GM18499 (cell line): Measurements from ENCODE around the gene FCN3.

ENCODE experiments used
- ATAC-seq: cut with Tn5 transposase; IDR thresholded peaks from one replicate; pipeline ENCODE4 v1.9.1; 2021; ENCODE audit warnings: moderate number of reproducible peaks; ENCODE audit not compliant: insufficient read depth, unreplicated experiment

Gene FCN3

DNA sequence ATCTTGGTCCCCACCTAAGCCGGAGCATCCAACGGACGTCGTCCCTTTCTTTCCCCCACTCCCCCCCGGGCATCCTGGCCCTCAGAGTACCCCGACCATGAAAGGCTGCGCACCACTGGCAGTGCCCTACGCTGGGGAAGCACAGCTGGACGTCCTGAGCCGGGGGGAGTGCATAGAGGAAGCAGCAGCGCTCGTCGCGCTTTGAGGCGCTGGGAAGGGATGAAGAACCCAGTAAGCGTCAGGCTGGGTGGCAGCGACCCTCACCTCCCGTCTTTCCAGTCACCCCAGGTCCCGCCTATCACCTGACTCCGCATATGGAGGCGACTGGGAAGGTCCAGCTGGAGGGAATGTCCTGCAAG, 13.6 kb downstream of the FCN3 start:
- no peak for ATAC-seq

- ATAC-seq: no peak
Observed at GRCh38 chr1:27360159-27361043, 14.2 kb downstream of the FCN3 start.

GRCh38 chr1:27359822-27360158, 14.8 kb downstream of the FCN3 start:
- ATAC-seq: no peak

DNA sequence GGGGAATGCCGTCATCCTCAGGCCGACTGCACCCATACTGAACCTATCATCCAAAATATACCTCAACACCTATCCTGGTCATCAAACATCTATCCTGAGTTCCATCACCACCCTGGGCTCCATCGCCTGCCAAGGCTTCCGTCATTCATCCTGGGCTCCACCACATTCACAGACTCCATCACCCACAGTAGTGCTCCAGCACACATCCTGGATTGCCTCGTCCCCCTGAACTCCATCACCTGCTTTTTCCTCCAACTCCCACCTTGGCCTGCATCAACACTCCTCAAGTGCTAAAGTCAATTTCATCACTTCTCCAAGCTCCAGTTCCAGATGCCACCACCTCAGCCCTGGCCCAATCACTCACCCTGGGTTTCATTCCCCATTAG, 15.7 kb downstream of the FCN3 start:
- no peak for ATAC-seq

- ATAC-seq: no peak
Observed at GRCh38 chr1:27358038-27358927, 16.3 kb downstream of the FCN3 start.

DNA sequence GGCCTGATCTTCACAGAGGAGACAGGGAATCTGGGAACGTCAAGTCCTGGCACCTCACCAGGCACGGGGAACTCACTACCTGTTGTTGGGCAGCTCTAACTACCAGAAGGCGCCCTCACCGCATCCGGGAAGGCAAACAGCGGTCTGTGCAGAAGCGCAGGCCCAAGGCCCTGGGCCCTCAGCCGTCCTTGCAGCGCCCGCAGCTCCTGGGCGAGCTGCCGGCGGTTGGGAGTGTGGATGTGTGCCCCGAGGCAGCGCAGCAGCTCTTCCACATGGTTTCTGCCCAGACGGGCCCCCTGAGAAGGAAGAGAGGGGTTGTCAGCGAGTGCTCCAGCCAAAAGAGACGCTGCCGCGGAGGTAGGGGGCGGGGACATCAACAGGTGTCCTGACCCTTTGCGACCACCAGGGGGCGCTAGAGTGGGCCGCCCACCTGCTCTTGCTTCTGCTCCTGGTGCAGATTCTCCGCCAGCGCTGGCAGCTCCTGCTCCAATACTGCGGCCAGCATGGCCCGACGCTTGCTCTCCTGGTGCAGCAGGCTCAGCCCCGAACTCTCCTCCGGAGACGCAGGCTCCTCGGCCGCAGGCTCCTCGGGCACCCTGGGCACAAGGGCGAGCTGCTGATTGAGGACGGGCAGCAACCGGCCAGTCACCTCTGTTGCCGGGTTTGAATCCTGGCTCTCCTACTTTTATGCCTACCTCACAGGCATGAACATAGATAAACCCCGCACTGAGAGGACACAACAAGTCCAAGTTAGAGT, 17.2 kb downstream of the FCN3 start:
- ATAC-seq: no peak

DNA sequence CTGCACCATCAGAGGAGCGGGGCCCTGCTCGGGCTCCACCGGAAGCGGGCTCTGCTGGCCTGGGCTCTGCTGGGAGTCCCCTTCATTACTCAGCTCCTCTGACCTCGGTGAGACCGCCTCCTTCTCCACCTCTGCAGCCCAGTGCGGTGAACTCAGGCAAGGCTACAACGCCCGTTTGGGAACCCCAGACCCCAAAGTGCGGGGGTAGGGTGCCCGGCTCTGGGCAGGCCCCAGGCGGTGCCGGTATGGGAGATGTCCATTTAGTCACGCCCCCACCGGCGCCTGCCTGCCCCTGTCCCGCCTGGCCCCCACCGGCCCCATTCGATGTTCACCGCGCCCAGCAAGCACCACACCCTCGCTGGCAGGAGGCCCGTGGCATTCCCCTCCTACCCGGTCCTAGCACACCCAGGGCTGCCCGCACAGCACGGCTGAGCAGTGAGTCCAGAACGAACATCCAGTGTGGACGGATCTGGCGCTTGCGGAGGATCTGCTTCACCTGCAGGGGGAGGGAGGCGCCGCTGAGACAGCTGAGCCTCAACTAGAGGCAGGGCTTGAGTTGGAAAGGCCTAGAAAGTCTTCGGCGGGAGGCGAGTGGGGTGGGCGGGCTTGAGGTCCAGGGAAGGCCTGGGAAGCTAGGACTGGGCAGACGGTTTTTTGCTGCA, 17.9 kb downstream of the FCN3 start:
- no peak for ATAC-seq

DNA sequence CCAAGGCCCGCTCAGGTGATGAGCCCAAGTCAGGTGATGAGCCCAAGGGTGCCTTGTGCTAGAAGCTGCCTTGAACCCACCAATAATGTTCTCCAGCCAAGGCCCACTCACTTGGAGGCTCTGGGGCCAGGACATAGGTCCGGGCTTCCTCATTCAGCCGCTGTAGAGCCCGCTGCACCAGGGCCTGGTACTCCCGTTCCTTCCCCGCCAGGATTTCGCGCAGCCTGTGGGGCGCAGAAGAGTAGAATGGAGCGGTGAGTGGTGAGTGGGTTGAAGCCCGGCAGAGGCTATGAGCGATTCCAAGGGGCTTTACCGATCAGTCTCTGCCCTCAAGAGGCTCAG, 18.4 kb downstream of the FCN3 start:
- ATAC-seq: no peak

DNA sequence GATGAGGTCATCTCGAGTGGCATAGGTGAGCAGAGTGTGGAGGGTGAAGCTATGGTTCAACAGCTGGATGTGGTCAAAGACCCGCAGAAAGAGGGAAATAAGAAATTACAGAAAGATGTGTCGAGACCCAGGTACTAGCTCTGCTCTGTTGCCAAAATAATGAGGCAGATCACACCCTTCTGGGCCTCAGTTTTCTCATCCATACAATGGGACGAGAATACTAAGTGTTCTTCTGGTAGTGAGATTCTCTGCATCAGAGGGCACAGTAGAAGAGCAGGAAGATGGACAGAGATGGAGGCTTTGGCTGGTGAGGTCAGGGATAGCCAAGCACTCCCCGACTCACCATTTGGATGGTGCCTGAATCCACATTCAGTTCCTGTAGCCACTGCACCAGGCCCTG, 18.9 kb downstream of the FCN3 start:
- ATAC-seq: no peak

- ATAC-seq: no peak
Observed at GRCh38 chr1:27353629-27354028, 21.0 kb downstream of the FCN3 start.

DNA sequence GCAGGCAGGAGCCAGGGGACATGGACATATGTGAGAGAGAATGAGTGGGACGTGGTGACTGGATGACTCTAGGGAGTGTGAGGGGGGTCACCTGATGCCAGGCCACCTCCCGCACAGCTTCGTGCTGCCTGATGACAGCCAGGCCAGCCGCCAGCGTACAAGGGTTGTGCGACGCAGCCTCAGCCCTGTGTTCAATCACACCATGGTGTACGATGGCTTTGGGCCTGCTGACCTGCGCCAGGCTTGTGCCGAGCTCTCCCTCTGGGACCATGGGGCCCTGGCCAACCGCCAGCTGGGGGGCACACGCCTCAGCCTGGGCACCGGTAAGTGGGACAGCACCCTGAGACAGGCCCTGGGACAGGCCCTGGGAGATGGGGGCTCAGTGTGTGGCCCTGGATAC, 21.5 kb downstream of the FCN3 start:
- no peak for ATAC-seq

- no peak for ATAC-seq
Observed at GRCh38 chr1:27351541-27352107, 23.0 kb downstream of the FCN3 start.

DNA sequence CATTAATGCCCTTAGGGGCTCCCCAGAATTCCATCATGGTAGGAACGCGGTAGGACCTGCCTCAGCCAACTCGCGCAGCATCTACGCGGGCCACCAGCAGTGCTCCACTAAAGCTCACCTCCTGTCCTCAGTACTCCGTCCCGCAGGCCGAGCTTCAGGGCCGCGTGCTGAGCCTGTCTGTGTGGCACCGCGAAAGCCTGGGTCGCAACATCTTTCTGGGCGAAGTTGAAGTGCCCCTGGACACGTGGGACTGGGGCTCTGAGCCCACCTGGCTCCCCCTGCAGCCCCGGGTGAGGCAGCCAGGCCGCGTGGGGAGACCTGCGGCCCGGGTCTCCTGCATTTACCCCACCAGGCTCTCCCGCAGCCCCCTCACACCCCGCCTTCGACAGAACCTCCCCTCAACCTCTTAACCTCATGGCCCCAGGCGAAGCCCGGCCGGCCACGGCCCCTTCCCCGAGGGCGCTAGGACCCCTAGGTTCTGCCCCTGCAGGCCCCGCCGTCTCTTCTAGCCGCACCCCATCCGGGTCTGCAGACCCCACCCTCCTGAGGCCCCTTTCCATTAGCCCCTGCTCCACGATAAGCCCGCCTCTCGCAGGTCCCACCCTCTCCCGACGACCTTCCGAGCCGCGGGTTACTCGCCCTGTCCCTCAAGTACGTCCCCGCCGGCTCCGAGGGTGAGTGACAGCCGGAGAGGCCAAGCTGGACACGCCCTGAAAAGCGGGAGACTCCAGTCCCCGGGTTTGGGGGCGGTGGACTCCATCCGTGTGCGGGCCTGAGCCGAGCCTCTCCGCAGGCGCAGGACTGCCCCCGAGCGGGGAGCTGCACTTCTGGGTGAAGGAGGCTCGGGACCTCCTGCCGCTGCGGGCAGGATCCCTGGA, 23.7 kb downstream of the FCN3 start:
- no peak for ATAC-seq

- ATAC-seq: no peak
Observed at GRCh38 chr1:27349784-27350662, 24.6 kb downstream of the FCN3 start.

GRCh38 chr1:27348861-27349783, 25.5 kb downstream of the FCN3 start:
- ATAC-seq: no peak

DNA sequence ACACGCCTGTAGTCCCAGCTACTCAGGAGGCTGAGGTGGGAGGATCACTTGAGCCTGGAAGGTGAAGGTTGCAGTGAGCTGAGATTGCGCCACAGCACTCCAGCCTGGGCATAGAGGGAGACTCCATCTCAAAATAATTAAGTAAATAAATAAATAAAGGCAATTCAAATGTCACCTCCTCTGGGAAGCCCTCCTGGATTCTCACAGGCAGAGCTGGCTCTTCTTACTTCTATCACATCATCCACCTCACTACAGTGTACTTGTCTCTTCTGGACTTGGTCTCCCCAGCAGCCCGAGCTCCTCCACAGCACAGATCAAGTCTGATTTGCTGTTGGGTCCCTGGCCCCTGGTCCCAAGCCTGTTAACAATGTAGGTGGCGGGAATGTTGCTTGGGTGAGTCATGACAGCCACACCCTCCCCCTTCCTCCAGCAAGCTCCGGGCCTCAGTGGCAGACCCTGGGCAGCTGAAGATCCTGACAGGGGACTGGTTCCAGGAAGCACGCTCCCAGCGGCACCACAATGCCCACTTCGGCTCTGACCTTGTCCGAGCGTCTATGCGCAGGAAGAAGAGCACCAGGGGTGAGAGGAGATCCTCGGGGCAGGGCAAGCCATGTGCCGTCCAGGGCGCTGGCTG, 27.5 kb downstream of the FCN3 start:
- ATAC-seq: no peak

DNA sequence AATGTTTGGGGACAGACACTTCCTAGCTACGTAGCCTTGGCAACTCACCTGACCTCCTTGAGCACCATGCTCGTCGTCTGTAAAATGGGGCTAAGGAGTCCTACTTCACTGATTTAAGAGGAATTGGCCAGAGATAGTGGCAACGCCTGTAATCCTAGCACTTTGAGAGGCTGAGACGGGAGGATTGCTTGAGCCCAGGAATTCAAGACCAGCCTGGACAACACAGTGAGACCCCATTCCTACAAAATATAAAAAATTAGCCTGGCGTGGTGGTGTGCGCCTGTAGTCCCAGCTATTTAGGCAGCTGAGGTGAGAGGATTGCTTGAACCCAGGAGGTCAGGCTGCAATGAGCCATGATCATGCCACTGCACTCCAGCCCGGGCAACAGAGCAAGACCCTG, 28.3 kb downstream of the FCN3 start:
- ATAC-seq: no peak
